HG03097 (cell line): ENCODE data around the gene TTC13.
A peak's percentile ranks its signal among the peaks of the same experiment; 100 is the strongest.

Experiments used
- ATAC-seq: cut with Tn5 transposase; IDR thresholded peaks from one replicate; pipeline ENCODE4 v1.9.1; 2021; ENCODE audit not compliant: unreplicated experiment, low FRiP score

Gene TTC13

GRCh38 chr1:230877924-230878590, 100.6 kb downstream of the TTC13 start:
- ATAC-seq, result no peak

- no peak for ATAC-seq
Measured at GRCh38 chr1:230877146-230877923, 101.3 kb downstream of the TTC13 start.

- ATAC-seq, result no peak
Measured at GRCh38 chr1:230876660-230877059, 102.0 kb downstream of the TTC13 start.

- no peak for ATAC-seq
Measured at GRCh38 chr1:230875370-230875769, 103.3 kb downstream of the TTC13 start.

GRCh38 chr1:230870916-230871315, 107.7 kb downstream of the TTC13 start:
- ATAC-seq, result no peak

- ATAC-seq, result no peak
Measured at GRCh38 chr1:230869500-230869899, 109.2 kb downstream of the TTC13 start.

GRCh38 chr1:230868736-230869385, 109.8 kb downstream of the TTC13 start:
- ATAC-seq, result peak; percentile 35

GRCh38 chr1:230867903-230868735, 110.5 kb downstream of the TTC13 start, which contains the start of gene C1orf198:
Gene C1orf198 (minus strand): TSS chr1:230868521. CDS start chr1:230868512, 9 bp downstream.
- ATAC-seq, result peak; percentile 74

GRCh38 chr1:230867101-230867902, 111.4 kb downstream of the TTC13 start:
- no peak for ATAC-seq

GRCh38 chr1:230866171-230867070, 112.2 kb downstream of the TTC13 start:
- ATAC-seq, result no peak

GRCh38 chr1:230865062-230865817, 113.4 kb downstream of the TTC13 start:
- ATAC-seq, result no peak

- ATAC-seq, result no peak
Measured at GRCh38 chr1:230864441-230864840, 114.2 kb downstream of the TTC13 start.

- no peak for ATAC-seq
Measured at GRCh38 chr1:230863449-230863848, 115.2 kb downstream of the TTC13 start.

GRCh38 chr1:230861970-230862595, 116.6 kb downstream of the TTC13 start:
- ATAC-seq, result no peak

GRCh38 chr1:230861489-230861888, 117.2 kb downstream of the TTC13 start:
- no peak for ATAC-seq

GRCh38 chr1:230860617-230861384, 117.9 kb downstream of the TTC13 start:
- ATAC-seq, result no peak
